EH (cell line): ENCODE measurements around the gene STRIT1.
A peak's percentile ranks its signal among the peaks of the same experiment; 100 is the strongest.
"Not testable (repeated sequence)": the region's sequence is repeated elsewhere in the genome, so short reads cannot be mapped to it uniquely, and the experiment has no call there.

Source experiments
- DNase-seq: peaks from one replicate; pipeline ENCODE4 v3.0.0-alpha.2; 2015; ENCODE audit warnings: low read depth

The STRIT1 gene

GRCh38 chr3:155270485-155271342, 22.8 kb downstream of the STRIT1 start:
- no peak for DNase-seq

- no peak for DNase-seq
Observed at GRCh38 chr3:155270063-155270462, 23.4 kb downstream of the STRIT1 start.

- DNase-seq: not testable (repeated sequence)
Observed at GRCh38 chr3:155262855-155263254, 30.6 kb downstream of the STRIT1 start.

- DNase-seq: no peak
Observed at GRCh38 chr3:155262295-155262694, 31.2 kb downstream of the STRIT1 start.

GRCh38 chr3:155254445-155254844, 39.0 kb downstream of the STRIT1 start:
- no peak for DNase-seq

GRCh38 chr3:155252535-155252934, 40.9 kb downstream of the STRIT1 start:
- DNase-seq: peak; percentile 62

GRCh38 chr3:155252021-155252420, 41.5 kb downstream of the STRIT1 start:
- no peak for DNase-seq

- no peak for DNase-seq
Observed at GRCh38 chr3:155248531-155249187, 44.8 kb downstream of the STRIT1 start.

- no peak for DNase-seq
Observed at GRCh38 chr3:155244699-155245098, 48.8 kb downstream of the STRIT1 start.

- DNase-seq: peak; percentile 6
Observed at GRCh38 chr3:155244216-155244615, 49.3 kb downstream of the STRIT1 start.

- DNase-seq: peak; percentile 65
Observed at GRCh38 chr3:155243512-155243921, 50.0 kb downstream of the STRIT1 start.

- DNase-seq: peak; percentile 63
Observed at GRCh38 chr3:155242342-155242741, 51.1 kb downstream of the STRIT1 start.

- DNase-seq: peak; percentile 90
Observed at GRCh38 chr3:155241579-155241978, 51.9 kb downstream of the STRIT1 start.
